GM21737 (cell line): ENCODE data around the gene EMP1.
A peak's percentile ranks its signal among the peaks of the same experiment; 100 is the strongest.

ENCODE experiments used
- ATAC-seq: cut with Tn5 transposase; IDR thresholded peaks from one replicate; pipeline ENCODE4 v1.9.1; 2021; ENCODE audit warnings: mild to moderate bottlenecking, moderate library complexity; ENCODE audit not compliant: unreplicated experiment

The EMP1 gene, protein sequence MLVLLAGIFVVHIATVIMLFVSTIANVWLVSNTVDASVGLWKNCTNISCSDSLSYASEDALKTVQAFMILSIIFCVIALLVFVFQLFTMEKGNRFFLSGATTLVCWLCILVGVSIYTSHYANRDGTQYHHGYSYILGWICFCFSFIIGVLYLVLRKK

GRCh38 chr12:13196130-13196921, at the start of gene EMP1:
EMP1 (plus strand) TSS chr12:13196726; CDS start chr12:13211511, 14,785 bp downstream.
- peak; percentile 86 for ATAC-seq

DNA sequence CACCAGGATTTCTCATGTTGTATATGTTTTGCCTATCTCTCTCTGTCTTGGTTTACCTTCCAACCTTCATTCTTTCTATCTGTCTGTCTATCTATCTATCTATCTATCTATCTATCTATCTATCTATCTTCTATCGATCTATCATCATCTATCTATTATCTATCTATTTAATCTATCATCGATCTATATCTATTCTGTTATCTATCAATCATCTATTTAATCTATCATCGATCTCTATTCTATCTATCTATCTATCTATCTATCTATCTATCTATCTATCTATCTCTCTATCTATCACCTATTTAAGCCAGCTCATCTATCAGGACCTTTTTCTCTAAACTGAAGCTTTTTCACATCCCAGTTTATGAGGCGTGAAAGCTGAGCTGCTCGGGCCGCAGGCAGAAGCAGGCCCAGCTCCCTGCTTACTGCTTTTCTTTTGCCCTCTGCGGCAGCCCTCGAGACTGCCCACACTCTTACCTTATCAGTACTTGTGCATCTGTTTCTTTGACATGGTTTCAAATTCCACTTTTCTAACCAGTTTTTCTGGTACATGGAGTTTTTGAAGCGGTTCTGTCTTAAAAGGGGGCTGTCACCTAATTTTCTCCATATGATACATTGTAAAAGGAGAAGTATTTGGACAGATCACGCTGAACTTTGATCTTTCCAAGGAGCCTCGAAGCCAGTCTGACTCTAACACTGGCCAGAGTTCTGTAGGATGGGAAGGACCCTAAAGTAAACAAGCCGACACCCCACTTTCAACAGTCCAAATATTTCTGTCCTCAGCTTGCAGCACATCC, 48.6 kb upstream of the EMP1 start:
- ATAC-seq = no peak

- no peak for ATAC-seq
These were observed 48.1 kb upstream of the EMP1 start for GRCh38 chr12:13148485-13148847.

DNA sequence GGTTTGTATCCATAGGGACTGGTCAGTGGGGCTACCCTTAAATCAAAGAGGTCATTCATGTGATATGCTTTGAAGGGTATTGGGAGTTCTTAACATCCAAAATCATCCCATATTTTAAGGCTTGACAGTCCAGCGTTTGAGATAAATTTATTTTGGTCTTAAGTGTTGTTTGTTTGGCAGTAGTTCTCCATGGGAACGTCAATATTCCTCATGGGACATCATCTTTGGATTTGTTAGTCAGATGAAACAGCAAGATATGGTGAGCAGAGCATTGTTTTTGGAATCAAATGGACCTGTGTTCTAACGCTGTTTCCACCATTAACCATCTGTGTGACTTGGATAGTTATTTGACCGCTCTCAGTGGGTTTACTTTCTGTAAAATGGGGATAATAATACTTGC, 47.1 kb upstream of the EMP1 start:
- ATAC-seq = no peak

- ATAC-seq = no peak
These were observed 44.2 kb upstream of the EMP1 start for GRCh38 chr12:13152281-13152680.

GRCh38 chr12:13152756-13153155, 43.8 kb upstream of the EMP1 start:
- no peak for ATAC-seq

DNA sequence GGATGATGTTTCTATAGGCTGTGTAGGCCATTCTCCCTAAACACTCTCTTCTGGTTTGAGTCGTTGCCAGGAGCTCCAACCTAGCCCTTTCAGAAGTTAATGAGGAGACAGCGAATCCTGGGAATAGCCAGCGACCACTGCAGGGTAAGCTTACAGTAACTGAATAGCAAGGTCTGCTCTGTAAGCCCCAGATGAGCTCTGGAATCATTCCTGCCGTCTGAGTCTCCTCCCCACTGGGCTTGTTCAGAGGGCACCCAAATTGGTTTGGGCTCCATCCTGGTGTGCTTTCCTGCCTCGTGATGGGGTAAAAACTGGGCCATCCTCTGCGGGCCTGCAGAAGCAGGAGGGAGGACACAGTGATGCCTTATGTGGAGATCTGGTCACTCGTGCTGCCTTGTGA, 43.3 kb upstream of the EMP1 start:
- no peak for ATAC-seq

- ATAC-seq = no peak
These were observed 42.4 kb upstream of the EMP1 start for GRCh38 chr12:13154027-13154538.

- ATAC-seq = no peak
These were observed 41.7 kb upstream of the EMP1 start for GRCh38 chr12:13154831-13155230.

GRCh38 chr12:13156277-13156676, 40.2 kb upstream of the EMP1 start:
- ATAC-seq = no peak

- no peak for ATAC-seq
These were observed 35.4 kb upstream of the EMP1 start for GRCh38 chr12:13161172-13161571.

DNA sequence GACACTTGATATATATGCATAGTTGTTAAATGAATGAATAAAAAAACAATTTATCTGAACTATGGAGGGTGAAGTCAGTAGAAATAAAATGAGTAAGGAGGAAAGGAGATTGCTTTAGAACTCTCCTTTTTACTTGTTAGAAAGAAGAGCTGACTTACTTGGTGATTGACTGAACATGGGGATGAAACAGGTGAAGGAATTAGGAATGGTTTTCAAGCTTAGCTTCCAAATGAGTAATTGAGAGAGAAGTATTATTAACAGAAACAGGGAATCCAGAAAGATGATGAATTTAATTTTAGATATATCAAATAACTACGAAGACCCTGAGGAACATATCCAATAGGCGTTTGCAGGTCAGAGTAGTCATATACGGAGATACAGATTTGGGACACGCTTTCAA, 33.6 kb upstream of the EMP1 start:
- ATAC-seq = no peak

GRCh38 chr12:13163868-13164635, 32.5 kb upstream of the EMP1 start:
- ATAC-seq = no peak

GRCh38 chr12:13164921-13165616, 31.5 kb upstream of the EMP1 start:
- no peak for ATAC-seq

DNA sequence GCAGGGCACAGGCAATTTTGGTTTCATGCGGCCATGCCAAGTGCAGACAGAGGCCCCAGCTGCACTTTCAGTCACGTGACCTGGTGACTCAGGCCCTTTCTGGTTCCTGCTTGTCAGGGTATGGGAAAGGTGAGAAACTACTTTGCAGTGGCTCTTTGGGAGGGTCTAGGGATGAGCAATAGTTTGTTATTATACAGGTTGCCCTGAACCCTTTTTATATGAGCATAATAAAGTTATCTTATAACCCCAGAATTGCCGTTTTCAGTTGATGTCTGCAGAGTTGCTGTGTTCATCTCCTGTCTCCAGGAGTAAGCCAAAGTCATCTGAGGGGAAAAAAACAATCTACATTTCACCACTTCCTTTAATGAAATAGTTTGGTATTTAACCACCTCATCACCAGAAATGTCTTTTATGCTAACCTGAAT, 30.9 kb upstream of the EMP1 start:
- no peak for ATAC-seq

GRCh38 chr12:13167226-13167625, 29.3 kb upstream of the EMP1 start:
- ATAC-seq = no peak

DNA sequence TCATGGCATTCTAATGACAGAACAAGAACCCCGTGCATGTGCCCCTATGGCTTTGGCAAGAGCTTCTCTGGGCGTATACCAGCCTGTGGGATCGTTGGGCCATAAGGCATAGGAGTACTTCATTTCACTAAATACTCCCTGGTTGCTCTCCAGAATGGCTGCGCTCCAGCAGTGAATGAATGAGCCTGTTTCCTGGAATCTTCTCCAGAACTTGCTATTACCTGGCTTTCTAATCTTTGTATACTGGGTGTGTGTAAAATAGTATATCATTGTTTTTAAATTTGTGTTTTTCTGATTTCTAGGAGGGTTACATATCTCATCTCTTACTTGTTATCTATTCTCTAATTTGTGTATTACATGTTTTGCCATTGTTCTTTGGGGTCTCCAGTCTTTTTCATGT, 28.6 kb upstream of the EMP1 start:
- no peak for ATAC-seq

DNA sequence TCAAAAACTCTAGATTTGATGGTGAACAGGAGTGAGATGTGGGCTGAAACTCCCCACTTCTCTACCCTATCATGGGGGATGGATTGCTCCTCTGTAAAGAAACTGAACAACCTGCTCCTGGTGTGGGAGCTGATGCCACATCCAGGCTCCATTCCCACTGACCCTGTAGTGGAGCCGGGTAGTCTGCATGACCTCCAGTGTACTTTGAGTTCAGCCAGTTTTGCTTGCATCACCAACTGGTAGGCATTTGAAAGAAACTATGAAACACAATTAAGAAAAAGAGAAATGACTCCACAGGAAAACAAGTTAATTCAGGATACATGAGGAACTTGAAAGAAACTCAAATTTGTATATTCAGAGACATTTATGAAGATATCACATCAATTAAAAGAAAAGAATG, 27.3 kb upstream of the EMP1 start:
- no peak for ATAC-seq

DNA sequence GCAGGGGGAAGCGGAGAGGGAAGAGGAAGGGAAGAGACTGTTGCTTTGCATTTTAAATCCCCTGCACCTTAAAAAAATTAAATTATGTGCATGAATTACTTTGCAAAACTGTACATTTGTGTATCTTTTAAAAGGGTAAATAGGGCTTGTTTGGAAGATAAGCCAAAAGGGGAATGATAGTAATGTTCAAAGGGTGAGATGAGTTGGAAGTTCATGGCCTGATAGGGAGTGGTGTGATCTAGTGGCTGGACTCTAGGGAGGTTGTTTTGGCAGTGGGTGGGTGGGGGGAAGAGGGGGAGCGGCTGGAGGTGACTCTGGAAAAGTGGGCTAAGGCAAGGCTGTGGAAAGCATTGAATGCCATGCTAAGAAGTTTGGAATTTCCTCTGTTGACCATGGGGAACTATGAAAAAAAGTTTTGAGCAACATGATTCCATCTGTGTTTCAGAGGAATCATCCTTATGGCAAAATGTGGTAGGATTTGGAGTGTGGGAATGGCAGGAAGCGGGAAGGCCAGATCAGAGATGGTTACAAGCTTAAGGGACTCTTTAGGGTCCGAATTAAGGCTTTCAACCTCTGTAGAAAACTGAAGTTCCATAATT, 25.5 kb upstream of the EMP1 start:
- no peak for ATAC-seq
